Astrocyte (in vitro differentiated cells and primary cell): ENCODE measurements around the gene IL3RA.

Source experiments
- EZH2 ChIP-seq: IDR thresholded peaks from 2 replicates; pipeline ENCODE4 v1.6.1; 2012; ENCODE audit warnings: mild to moderate bottlenecking, low read length, inconsistent platforms; ENCODE audit not compliant: insufficient read depth
- TF ChIP-seq, protein P1 (sequence below): IDR thresholded peaks from 2 replicates; pipeline ENCODE4 v1.5.1; 2011; ENCODE audit warnings: low read depth, mild to moderate bottlenecking, inconsistent platforms, low read length, moderate library complexity; ENCODE audit not compliant: insufficient read depth

DNA sequence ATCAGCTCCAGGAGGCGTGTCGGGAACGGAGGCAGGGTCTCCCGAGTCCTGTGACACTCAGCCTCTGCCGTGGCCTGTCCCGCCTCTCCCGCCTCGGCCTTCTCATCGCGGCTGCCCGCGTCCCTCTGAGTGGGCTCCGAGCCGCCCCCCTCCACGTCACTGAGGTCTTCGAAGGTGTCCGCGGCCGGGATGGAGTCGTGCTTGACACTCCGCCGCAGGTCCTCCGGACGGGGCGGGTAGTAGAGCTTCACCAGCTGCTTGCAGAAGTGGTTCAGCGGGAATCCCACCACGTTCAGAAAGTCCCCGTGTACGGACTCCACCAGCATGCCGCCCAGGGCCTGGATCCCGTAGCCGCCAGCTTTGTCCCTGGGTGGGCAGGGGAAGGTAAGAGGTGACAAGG, 91.2 kb downstream of the IL3RA start:
- TF ChIP-seq, protein P1, sequence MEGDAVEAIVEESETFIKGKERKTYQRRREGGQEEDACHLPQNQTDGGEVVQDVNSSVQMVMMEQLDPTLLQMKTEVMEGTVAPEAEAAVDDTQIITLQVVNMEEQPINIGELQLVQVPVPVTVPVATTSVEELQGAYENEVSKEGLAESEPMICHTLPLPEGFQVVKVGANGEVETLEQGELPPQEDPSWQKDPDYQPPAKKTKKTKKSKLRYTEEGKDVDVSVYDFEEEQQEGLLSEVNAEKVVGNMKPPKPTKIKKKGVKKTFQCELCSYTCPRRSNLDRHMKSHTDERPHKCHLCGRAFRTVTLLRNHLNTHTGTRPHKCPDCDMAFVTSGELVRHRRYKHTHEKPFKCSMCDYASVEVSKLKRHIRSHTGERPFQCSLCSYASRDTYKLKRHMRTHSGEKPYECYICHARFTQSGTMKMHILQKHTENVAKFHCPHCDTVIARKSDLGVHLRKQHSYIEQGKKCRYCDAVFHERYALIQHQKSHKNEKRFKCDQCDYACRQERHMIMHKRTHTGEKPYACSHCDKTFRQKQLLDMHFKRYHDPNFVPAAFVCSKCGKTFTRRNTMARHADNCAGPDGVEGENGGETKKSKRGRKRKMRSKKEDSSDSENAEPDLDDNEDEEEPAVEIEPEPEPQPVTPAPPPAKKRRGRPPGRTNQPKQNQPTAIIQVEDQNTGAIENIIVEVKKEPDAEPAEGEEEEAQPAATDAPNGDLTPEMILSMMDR = no peak
- TF ChIP-seq EZH2 = no peak
